HG03097 (cell line): Measurements from ENCODE around the gene CIART.
"Not testable (repeated sequence)": the region's sequence is repeated elsewhere in the genome, so short reads cannot be mapped to it uniquely, and the experiment has no call there.

Source experiments
- ATAC-seq: cut with Tn5 transposase; IDR thresholded peaks from one replicate; pipeline ENCODE4 v1.9.1; 2021; ENCODE audit not compliant: unreplicated experiment, low FRiP score

The CIART gene

DNA sequence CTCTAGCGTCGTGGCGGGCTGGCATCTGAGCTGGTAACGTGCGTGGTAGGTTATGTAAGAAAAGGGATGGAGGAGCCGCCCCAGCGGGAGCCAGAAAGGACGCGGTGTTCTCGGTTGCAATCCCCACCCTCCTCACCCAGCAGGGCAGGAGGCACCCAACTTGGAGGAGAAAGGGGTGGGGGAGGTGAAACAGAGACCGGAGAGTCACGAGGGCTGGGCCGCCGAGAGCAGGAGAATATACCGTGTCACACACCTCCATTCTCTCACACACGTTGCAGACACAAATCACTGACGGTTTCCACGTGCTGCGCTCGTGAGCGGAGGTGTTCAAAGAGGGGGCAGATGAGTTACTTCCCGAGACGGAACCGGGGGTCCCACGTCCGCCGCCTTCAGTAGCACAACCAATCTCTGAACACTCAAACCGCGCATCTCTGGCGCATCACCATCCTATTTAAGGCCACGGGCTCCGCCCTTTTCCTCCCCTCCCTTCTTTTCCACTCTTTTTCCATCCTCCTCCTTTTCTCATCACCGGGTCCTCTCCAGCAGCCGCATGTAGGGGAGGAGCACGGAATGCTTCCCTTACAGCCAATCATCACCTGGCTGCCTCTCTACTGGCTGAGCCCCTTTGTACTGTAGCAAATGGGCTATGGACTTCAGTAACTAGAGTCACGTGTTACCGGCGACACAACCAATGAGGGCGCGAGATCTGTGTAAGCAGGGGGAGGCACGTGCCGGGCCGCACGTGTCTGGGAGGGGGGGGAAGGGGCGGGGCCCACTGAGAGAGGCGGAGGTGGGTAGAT, at the start of gene CIART:
TSS of gene CIART (plus strand) at position 797 of the 800 bp plus-strand sequence. CDS start 714 bp downstream, outside the sequence.
- peak; percentile 89 for ATAC-seq

DNA sequence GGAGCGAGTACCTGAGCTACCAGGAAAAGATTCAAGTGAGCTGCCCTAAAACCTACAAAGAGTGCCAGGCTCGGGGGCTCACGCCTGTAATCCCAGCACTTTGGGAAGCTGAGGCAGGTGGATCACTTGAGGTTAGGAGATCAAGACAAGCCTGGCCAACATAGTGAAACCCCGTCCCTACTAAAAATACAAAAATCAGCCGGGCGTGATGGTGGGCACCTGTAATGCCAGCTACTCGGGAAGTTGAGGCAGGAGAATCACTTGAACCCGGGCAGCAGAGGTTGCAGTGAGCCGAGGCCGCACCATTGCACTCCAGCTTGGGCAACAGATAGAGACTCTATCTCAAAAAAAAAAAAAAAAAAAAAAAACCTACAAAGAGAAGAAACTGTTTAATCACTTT, 49.4 kb upstream of the CIART start:
- not testable (repeated sequence) for ATAC-seq

GRCh38 chr1:150233359-150234308, 48.7 kb upstream of the CIART start:
- ATAC-seq = no peak

- ATAC-seq = no peak
Observed at GRCh38 chr1:150234309-150234565, 48.1 kb upstream of the CIART start.

GRCh38 chr1:150234566-150235293, 47.6 kb upstream of the CIART start:
- ATAC-seq = peak; percentile 56

DNA sequence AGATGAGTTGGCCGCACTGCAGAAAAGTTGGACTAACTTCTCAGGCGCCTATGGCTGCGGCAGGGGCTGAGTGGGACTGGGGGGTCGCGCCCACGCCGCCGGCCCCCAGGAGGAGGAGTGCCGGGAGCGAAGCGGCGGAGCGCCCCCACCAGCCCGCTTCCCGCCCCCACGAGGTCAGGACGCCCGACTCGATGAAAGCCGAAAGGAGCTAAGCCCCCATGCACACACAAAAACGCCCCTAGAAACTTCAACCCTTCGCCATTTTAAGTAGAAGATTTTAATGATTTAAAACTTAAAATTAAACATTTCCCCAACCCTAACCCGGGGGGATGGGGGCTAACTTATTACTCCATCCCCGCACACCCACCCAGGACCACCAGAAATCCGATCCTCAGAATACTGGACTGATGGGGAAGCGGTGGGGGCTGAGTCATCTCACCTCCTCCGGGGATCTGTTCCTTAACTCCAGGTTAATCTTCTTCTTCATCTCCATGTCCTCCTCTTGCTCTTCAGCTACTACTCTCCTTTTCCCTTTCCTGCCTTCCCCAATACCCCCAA, 47.0 kb upstream of the CIART start:
- no peak for ATAC-seq

- ATAC-seq = peak; percentile 79
Observed at GRCh38 chr1:150235852-150236613, 46.3 kb upstream of the CIART start, which contains the start of gene ANP32E. Gene ANP32E, minus strand, starts transcription at chr1:150236112. Its CDS starts 326 bp downstream, at chr1:150235786.

GRCh38 chr1:150236614-150237100, 45.7 kb upstream of the CIART start:
- ATAC-seq = no peak

DNA sequence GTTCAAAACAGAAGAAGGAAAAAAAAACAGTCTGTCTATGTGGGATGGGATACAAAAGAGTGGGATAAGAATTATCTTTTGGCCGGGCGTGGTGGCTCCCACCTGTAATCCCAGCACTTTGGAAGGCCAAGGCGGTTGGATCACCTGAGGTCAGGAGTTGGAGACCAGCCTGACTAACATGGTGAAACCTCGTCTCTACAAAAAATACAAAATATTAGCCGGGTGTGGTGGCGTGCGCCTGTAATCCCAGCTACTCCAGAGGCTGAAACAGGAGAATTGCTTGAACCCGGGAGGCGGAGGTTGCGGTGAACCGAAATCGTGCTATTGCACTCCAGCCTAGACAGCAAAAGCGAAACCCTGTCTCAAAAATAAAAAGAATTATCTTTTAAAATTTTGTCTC, 45.2 kb upstream of the CIART start:
- not testable (repeated sequence) for ATAC-seq

DNA sequence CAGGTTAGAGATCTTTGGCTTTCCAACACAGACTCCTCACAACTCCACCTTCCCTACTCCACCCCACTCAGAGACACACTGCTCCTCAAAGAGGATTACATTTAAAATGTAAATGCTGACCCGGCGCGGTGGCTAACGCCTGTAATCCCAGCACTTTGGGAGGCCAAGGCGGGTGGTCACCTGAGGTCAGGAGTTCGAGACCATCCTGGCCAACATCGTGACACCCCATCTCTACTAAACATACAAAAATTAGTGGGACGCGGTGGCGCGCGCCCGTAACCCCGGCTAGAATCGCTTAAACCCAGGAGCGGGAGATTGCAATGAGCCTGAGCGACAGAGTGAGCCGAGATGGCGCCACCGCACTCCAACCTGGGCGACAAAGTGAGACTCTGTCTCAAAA, 44.6 kb upstream of the CIART start:
- ATAC-seq = no peak

DNA sequence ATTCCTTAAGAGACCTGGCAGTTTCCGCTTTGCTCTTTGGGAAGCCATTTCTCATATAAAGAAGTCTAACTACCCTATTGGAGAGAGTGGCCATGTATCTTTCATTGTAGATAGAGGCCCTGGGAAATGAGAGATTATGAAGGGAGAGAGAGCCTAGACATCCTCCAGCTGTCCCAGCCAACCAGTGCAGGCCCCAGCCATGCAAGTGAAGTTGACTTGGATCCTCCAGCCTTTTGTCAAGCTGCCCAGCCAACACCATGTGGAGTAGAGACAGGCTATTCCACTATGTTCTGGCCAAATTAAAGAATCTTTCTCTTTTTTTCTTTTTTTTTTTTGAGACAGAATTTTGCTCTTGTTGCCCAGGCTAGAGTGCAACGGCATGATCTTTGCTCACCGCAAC, 39.4 kb upstream of the CIART start:
- ATAC-seq = no peak

DNA sequence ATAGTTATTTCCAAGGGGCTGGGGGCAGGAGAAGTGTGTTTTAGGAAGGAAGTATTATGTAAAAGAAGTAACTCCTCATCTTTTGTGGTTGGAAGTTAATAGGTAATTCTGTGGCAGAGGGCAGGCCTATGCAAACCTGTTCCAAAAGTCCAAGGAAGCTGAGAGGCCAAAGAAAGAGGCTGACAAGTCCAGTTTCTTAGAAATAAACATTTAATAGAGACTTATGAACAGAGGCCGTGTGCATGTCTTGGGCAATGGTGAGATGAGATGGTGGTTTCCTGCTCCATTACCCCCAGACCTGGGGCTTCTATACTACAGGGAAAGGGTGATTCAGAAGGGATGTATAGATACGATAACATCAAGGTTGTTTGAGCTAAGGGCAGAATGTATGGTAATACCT, 32.4 kb upstream of the CIART start:
- ATAC-seq = no peak

- ATAC-seq = no peak
Observed at GRCh38 chr1:150256198-150256553, 26.2 kb upstream of the CIART start.

GRCh38 chr1:150256554-150257341, 25.6 kb upstream of the CIART start:
- ATAC-seq = no peak

DNA sequence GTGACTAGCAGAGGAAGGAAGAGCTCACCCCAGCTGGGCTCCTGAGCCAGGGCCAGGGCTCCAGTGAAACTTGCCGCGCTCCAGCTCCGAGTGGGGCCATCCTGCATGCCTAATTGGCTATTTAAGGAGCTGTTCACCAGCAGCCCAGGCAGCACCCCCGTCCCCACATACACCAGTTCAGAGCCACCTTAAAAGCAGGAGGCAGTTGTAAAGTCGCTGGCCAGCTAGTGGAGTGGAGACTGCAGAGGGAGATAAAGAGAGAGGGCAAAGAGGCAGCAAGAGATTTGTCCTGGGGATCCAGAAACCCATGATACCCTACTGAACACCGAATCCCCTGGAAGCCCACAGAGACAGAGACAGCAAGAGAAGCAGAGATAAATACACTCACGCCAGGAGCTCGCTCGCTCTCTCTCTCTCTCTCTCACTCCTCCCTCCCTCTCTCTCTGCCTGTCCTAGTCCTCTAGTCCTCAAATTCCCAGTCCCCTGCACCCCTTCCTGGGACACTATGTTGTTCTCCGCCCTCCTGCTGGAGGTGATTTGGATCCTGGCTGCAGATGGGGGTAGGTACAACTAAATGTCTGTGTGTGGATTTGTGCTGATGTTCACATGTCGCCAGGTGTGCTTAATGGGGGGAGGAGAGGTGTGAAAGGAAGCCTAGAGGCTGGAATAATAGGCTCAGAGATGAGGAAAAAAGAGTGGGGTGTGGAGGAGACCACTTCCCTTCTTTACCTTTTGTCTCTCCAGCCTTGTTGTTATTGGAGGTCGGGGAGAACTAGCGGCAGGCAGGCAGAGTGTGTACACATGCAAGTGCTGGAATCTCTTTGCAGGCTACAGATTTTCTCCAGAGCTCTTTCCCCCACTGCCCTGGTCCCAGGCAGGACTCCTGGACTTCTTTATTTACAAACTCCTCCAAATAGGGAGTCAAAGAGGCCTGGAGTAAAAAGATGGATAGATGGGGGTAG, 24.4 kb upstream of the CIART start, which contains the start of gene CA14:
TSS of gene CA14 (plus strand) at position 151 of the 962 bp plus-strand sequence. CDS start at position 506, 355 bp downstream.
- no peak for ATAC-seq

GRCh38 chr1:150259217-150259616, 23.1 kb upstream of the CIART start:
- ATAC-seq = no peak

DNA sequence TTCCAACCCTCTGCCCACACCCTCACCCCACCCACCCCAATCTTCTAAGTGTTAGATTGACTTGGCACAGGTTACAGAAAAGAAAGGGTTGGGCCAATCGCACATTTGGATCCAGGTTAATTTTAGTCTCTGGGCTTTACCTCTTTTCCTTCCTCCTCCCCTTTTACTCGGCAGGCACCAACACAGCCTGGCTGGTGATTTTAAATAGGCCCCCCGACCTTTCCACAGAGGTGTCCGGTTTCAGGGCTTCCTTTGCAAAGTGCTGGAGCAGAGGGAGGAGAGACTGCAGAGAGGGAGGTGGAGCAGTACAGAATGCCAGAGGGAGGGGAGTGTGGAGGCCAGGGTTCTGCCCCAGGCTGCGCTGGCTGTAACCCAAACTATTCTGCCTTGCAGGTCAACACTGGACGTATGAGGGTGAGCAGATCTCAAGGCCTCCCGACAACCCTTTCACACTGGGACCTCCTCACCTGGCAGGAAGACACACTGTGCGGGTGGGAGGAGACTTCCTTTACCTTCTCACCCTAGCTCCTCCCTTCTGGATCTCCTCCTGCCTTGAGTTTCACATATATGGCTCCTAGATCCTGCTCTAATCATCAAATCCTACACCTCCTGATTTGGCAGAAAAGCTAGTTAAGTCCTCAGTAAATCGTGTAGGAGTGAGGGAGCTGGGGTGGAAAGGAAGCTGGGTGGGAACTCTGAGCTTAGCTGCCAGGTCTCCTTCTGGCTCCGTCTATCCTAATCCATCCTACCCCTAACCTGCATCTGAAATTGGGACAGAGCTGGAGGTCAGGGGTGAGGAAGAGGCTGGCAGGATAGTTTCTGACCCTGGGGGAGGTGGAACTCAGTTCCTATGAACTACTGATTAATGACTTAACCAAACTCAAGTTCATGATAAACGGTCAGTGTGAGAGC, 22.3 kb upstream of the CIART start:
- no peak for ATAC-seq
